COLO668 (cell line): ENCODE measurements around the gene ZSCAN21.

ENCODE experiments used
- DNase-seq: peaks from one replicate; lab custom pipeline; 2025; ENCODE audit not compliant: unreplicated experiment; lab: John Stamatoyannopoulos, UW

The ZSCAN21 gene

DNA sequence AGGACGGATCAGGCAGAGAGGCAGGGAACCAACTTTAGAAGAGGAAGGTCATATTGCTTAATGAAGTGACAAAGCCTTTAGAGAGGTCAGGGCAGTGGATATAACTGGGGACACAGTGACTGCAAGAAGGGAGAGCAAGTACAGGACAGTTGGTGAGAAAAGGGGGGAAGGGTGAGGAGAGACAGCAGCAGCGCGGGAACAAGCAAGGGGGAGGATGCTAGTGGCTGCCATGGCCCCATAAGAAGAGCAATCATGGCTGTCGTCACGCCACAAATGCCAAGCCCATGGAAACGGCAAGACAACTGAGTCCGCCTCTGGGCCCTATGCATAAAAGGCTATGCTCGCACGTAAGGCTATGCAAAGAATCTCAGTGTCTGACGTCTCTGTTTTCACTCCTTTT, 22.9 kb downstream of the ZSCAN21 start:
- DNase-seq, result no peak

DNA sequence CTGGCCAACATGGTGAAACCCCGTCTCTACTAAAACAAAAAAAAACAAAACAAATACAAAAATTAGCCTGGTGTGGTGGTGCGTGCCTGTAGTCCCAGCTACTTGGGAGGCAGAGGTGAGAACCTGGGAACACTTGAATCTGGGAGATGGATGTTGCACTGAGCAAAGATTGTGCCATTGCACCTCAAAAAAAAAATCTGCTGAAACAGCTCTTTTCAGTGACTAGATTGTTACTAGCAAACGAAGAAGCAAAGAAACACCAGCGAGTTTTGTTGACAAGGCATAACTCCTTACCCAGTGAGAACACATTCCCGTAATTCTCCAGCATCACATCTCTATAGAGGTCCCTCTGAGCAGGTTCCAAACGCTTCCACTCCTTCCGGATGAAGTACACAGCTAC, 25.3 kb downstream of the ZSCAN21 start:
- no peak for DNase-seq

DNA sequence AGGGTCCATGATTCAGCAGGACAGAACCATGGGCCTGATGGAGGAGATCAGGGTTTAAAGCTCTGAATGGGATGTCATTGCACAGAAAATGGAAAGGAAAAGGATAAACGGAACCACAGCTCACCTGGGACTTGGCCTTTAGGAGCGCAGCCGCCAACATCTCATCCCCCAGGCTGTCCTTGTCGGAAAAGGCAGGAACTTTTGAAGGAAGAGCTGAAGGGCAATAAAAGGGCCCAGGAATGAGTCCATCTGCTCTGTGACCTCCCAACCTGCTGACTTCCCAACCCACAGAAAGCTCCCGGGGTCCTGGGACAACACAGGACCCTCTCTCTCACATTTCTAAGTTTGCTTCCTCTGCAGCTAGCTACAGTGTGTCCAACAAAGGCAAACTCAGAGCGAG, 25.8 kb downstream of the ZSCAN21 start:
- no peak for DNase-seq

DNA sequence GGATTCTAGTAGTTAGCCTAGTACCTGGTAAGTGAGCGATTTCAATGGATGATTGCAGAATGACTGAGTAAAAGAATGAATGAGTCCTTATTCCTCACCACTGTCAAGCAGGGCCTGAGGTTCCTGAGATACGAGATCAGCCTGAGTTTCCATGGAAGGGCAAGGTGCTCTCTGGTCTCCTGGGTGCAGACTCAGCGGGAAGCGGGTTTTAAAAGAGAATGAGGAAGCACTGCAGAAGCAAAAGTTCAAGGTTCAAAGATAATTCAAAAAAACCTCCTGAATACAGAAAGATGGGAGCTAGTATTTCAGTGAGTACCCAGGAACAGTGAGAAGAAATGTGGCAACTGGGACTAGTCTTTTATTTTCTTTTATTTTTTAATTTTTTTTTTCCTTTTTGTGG, 27.6 kb downstream of the ZSCAN21 start:
- DNase-seq, result no peak

DNA sequence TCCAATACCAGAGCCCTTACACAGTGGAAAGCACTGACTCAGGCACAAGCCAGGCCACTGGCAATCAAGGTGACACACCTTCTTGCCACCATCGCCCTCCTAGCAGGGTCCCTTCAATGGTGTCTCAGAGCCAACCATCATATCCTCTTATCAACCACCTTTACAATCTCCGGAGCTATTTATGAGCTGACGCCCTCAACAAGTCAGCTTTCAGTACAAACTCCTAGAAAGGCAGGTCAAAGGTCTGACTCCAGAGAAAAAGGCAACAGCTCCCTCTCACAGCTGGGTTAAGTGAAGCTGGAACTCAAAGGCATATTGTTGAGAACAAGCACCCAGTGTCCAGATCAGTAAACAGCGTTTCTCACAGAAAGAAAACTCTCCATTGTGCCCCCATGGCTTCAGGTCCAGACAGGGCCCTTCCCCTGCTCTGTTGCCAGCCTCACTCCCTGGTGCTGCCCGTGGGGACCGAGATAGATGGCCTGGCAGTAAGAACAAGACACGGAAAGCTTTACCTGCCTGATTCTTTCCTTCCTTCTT, 29.5 kb downstream of the ZSCAN21 start:
- DNase-seq, result no peak

DNA sequence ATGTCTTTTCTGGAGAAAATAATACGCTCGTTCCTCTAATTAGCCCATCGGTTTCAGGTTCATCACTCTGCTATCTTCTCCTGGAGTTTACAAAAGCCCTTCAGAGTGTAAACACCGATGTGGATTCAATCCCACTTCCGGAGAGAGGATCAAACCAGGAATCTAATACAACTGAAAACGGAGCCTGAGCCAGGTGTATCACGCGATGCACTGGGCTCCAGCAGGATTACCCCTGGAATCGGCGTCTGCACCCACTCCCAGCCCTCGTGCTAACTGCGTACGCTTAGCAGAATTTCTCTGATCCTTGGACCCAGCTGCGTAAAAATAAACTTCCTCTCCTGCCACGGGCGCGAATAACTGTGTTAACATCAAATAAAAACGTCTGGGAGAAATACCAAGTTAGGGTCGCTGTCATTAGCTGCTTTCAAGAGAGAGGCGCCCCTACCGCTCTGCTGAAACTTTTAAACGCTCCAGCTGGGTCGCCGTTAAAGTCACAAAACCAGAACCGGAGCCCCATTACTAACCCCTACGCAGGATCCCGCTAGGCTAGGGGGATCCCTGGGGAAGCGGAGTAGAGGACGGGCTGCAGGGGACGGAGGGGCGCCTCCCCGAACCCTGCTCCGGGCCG, 31.4 kb downstream of the ZSCAN21 start:
- DNase-seq, result peak; percentile 56

DNA sequence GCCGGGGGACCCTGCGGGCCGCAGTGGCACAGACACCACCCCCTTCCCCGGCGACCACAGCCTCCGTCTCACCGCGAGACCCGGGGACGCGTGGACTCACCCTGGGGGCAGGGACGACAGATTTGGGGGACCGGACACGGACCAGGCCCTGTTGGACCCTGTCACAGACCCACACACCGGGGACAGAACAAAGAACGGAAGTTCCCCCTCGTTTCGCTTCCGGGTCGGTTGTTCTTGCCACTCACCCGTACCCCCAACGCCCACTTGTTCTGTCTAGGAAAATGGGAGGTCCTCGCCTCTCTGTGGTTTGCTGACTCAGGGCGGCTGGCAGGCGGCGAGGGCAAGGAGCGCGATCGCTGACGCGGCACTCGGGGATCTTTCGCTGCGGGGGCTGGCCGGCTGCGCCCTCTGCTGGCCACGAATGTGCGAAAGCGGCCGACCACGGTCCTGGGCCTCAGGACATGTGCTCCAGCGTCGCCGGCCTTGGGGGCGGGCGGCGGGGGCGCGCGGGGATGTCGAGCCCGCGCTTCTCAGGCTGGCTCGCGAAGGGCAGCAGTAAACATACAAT, 32.0 kb downstream of the ZSCAN21 start, which contains the start of gene ZNF3:
Gene ZNF3, minus strand, starts transcription at position 189 of the 568 bp plus-strand sequence. CDS start 4,366 bp downstream, outside the sequence.
- DNase-seq, result peak; percentile 98

DNA sequence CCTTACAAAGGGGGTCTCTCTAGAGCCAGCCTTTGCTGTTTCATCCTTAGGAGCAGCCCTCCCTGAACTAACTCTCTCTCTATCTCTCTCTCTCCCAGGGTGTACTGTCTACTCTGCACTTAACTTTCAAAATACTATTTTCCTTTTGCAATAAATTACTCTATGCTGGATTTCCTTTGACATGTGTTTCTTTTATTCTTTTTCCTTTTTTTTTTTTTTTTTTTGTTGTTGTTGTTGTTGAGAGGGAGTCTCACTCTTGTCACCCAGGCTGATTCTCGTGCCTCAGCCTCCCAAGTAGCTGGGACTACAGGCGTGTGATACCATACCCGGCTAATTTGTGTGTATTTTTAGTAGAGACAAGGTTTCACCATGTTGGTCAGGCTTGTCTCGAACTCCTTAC, 33.4 kb downstream of the ZSCAN21 start:
- DNase-seq, result no peak

DNA sequence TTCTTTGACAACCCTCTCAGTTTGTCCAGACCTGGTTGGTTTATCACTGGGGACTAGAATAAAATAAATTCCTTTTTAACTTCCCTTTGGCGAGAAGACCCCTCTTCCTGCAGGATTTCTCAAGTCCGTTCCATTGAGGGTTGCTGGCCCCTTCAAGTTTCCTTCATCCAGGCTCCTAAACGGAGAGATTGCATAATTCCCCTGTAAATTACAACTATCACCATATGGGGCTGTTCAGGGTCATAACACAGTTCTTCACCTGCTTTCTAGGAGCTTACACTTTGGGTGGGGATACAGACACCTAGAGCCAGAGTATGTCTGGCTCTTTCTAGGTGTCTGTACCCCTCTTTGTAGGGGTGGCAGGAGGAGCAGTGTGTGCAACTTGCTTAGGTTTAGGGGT, 35.9 kb downstream of the ZSCAN21 start:
- no peak for DNase-seq

DNA sequence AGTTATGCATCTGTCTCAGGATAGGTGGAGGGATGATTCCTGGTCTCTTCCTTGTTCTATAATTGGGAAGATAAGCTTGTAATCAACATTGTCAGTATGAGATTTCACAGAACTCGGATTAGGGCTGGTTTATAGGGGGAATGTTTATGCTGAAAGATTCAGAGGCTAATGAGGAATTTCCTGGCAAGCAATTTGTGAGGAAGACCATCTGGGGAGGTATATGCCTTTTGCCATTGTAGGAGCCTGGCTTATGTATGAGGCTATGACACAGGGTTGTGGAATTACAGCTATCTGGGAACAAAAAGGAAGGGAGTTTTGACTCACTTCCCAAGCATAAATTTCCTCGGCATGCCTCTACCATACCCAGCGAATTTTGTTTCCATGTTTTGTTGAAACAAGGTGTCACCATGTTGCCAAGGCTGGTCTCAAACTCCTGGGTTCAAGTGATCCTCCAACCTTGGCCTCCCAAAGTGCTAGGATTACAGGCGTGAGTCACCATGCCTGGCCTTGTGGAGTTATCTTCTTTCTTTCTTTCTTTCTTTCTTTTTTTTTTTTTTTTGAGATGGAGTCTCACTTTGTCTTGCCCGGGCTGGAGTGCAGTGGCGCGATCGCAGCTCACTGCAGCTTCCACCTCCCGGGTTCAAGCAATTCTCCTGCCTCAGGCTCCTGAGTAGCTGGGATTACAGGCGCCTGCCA, 37.6 kb downstream of the ZSCAN21 start:
- DNase-seq, result no peak

DNA sequence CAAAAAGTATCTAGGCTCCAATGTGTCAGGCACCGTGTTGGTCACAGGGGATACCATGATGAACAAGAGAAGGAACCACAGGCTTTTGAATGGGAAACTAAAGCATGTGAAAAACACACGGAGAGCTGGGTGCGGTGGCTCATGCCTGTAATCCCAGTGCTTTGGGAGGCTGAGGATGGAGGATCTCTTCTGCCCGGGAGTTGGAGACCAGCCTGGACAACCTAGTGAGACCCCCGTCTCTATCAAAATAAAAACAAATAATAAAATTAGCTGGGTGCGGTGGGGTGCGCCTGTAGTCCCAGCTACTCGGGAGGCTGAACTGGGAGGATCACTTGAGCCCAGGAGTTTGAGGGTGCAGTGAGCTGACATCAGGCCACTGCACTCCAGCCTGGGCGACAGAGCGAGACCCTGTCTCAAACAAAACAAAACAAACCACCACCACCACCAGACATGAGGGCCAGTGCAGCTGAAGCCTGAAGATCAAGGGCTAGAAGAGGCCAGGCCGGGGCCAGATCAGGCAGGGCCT, 38.6 kb downstream of the ZSCAN21 start:
- peak; percentile 36 for DNase-seq

DNA sequence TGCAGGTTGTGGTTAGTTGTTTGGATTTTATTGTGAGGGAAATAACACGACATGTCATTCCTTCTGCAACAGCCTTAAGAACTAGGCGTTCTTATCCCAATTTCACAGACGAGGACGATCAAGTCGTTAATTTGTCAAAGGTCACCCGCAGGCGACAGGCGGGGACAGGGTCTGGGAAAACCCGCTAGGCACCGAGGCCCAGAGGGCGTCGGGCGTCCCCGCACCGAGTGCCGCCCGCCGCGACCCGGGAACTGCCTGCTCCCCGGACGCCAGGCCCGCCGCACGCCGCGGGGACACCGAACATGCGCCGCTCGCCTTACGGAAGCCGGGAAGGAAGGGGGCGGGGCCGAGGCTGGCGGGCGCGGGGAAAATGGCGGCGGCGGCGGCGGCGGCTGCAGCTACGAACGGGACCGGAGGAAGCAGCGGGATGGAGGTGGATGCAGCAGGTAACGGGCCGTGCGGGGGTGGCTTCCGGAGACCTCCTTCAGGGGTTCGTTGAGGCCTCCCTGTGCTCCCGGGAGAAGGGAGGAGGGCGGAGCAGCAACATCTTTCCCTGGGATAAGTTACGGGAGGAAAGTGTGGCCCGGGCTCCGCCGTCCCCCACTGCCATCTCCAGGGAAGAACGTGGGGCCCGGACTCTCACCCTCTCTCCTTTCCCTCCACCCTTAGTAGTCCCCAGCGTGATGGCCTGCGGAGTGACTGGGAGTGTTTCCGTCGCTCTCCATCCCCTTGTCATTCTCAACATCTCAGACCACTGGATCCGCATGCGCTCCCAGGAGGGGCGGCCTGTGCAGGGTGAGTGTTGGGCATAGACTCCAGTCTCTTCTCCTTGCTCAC, 39.3 kb downstream of the ZSCAN21 start, which contains the start of gene COPS6:
Gene COPS6, plus strand, starts transcription at position 349 of the 837 bp plus-strand sequence. Its CDS starts 22 bp downstream, at position 371.
- peak; percentile 90 for DNase-seq

DNA sequence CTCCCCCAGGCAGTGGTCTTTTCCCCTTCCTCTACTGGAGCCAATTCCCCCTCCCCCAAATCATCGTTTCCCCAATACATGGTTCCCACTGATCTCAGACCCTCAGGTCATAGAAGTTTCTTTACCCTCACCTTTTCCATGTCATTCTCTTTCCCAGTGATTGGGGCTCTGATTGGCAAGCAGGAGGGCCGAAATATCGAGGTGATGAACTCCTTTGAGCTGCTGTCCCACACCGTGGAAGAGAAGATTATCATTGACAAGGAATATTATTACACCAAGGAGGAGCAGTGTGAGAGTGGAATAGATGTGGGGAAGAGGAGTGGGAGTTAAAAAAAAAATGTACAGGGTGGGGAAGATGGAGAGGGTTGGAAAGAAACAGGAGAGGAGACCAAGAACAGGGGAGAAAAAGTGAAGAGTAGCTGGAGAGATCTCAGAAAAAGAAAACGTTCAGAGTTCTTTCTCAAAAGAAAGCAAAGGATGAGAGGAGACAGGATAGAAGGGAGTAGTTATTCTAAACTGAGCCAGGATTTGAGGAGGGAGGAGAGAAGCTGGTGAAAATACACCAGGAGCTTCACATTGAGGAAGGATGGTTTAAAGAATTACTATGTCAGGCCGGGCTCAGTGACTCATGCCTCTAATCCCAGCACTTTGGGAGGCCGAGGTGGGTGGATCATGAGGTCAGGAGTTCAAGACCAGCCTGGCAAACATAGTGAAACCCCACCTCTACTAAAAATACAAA, 40.1 kb downstream of the ZSCAN21 start:
- DNase-seq, result no peak

DNA sequence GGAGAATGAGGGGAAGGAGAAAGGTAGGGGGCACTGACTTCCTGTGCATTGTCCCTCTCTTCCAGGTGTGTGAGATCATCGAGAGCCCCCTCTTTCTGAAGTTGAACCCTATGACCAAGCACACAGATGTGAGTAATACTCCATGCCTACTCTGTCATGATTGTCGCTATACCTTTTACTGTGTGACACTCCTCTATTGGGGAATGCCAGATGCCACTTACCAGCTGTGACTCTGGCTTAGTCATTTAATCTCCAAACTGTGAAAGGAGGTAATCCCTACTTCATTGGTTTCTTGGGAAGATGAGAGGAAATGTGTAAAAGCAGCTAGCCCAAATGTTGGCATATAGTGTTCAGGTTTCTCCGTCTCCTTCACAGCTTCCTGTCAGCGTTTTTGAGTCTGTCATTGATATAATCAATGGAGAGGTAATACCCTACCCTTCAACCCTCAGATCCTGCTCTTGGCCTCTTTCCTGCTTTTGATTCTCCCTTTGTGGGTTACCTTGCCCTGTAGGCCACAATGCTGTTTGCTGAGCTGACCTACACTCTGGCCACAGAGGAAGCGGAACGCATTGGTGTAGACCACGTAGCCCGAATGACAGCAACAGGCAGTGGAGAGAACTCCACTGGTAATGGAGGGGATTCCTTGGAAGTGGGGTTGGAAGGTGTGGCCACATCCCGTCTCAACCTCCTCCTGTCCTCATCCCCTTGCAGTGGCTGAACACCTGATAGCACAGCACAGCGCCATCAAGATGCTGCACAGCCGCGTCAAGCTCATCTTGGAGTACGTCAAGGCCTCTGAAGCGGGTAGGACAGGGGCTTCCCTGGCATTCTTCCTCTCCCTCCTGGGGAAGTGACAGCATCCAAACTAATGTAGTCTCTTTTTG, 41.2 kb downstream of the ZSCAN21 start:
- DNase-seq, result peak; percentile 30

DNA sequence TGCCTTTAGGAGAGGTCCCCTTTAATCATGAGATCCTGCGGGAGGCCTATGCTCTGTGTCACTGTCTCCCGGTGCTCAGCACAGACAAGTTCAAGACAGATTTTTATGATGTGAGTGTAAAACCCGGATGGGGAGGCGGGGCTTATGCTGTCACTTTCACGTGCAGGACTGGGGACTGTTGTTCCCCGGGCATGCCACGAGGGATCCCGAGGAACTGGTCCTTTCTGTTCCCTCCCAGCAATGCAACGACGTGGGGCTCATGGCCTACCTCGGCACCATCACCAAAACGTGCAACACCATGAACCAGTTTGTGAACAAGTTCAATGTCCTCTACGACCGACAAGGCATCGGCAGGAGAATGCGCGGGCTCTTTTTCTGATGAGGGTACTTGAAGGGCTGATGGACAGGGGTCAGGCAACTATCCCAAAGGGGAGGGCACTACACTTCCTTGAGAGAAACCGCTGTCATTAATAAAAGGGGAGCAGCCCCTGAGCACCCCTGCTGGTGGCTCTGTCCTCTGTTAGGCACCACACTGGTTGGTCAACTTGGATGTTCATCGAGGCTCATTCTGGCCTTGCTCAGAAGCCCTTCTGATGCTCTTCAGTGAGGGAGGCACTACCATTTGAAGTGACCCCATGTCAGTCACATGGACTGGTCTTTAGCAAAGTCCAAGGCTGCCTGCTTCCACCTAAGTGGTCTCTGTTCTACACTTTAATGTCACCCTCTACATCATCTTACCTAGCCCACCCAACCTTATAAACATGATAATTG, 42.0 kb downstream of the ZSCAN21 start:
- peak; percentile 30 for DNase-seq

DNA sequence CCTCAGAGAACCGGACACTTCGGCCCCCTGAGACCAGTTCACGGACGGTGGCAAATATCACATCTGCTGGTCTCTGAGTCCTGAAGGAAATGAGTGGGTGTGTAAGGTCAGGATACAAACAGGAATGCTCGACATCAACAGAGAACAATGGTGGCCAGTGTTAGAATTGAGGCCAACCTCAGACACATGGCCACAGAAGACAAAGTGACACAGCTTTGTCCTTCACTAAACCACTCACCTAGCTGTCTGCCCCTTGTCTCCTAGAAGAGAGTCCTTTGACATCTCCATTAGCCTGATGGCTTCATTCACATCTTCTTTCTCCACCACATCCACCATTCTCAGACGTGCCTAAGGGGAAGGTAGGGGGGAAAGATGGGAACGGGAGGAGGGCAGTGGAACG, 43.5 kb downstream of the ZSCAN21 start:
- DNase-seq, result no peak

DNA sequence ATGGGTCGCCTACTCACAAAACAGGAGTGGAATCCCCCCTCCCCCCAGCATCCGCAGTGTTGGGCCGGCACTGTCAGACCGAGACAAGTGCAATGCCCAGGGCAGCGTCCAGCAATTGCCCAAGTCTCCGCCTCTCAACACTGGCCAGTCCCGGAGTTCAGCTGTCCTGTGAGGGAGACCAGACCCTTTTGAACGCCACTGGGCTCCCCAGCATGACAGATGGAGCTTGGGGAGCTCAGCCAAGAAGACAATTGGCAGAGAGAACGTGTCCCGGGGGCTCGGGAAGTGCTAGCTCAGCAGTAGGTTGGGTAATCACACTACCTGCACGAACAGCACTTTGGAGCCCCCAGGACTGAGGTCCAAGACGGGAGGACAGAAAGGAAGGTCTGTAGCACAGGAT, 43.9 kb downstream of the ZSCAN21 start:
- no peak for DNase-seq

DNA sequence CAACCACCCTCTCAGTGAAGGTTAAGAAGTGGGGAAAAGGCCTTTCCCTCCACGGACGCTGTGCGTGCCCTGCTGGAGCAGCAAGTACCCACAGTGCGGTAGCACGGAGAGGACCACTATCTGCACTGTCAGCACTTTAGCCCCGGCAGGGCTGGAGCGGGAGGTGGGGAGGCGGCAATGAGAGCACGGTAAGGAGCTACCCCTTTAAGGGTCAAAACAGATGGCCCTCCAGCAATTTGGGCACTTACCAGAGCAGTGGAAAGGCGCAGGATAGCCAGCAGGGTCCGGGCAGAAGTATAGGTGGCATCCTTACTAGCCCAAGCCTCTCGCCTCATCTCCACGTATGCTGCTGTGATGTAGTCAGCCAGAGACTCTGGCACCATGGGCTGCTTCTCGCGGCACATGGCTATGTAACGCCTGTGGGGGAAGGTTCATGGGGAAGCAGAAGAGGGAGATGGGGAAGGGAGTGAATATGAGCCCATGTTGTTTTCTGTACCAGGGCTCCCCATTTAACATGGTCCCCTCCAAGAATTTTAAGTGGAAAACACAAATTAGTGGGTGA, 44.4 kb downstream of the ZSCAN21 start:
- no peak for DNase-seq
